SU-DHL-6 (cell line): ENCODE results near the gene HECTD4.

Experiments used
- EZH2phosphoT487 ChIP-seq: fragments of 200-600 bp; sonication (generic), shearing (Covaris generic); conservative IDR thresholded peaks from 2 replicates; pipeline ENCODE4 v1.6.1; 2018; ENCODE audit warnings: mild to moderate bottlenecking, antibody characterized with exemption, low read length, moderate library complexity, mixed read lengths
- TF ChIP-seq, protein P1 (sequence below): fragments of 200-600 bp; sonication (generic); IDR thresholded peaks from one replicate; pipeline ENCODE4 v1.5.1; 2017; ENCODE audit warnings: antibody characterized with exemption, mild to moderate bottlenecking, low read length, moderate library complexity; ENCODE audit not compliant: insufficient read depth, poor library complexity, severe bottlenecking

GRCh38 chr12:112401903-112402498 lies 19.8 kb upstream of the HECTD4 start:
- TF ChIP-seq, protein P1, sequence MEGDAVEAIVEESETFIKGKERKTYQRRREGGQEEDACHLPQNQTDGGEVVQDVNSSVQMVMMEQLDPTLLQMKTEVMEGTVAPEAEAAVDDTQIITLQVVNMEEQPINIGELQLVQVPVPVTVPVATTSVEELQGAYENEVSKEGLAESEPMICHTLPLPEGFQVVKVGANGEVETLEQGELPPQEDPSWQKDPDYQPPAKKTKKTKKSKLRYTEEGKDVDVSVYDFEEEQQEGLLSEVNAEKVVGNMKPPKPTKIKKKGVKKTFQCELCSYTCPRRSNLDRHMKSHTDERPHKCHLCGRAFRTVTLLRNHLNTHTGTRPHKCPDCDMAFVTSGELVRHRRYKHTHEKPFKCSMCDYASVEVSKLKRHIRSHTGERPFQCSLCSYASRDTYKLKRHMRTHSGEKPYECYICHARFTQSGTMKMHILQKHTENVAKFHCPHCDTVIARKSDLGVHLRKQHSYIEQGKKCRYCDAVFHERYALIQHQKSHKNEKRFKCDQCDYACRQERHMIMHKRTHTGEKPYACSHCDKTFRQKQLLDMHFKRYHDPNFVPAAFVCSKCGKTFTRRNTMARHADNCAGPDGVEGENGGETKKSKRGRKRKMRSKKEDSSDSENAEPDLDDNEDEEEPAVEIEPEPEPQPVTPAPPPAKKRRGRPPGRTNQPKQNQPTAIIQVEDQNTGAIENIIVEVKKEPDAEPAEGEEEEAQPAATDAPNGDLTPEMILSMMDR: no peak
- TF ChIP-seq EZH2phosphoT487: no peak
